ENCODE measurements around the gene IGFLR1. TPM values are rescaled to one million over a fixed set of nuclear protein-coding genes. Genes with fewer than 3 reads are reported as not detected.

The IGFLR1 gene
- total and polyA plus RNA-seq, 12 donors: 4.9 to 35.3 (median 14.7) TPM

- Histone ChIP-seq H3K36me3 (replicated peaks in 1 of 2) (no peaks in the 10 kb centered on the region), H3K4me1 (replicated peaks in 1 of 2) (no peaks in the 10 kb centered on the region), H3K9me3 (replicated peaks in 1 of 3) (no peaks in the 10 kb centered on the region), H3K4me3 (no peak overlapping the region), H3K27me3 (no peaks in the 10 kb centered on the region), H3K27ac (no peak overlapping the region)
- intact Hi-C loops (cut with DNase I): no loop called here
- 78 to 88% (median 83%) methylated on average over 6 to 19 of the region's 19 CpGs for WGBS, 4 donors
- TF ChIP-seq CTCF (IDR thresholded peaks at IDR 0.05): no peak
- TF ChIP-seq POLR2A (IDR thresholded peaks at IDR 0.05): no peak
- DNase-seq: no peak
Measured at GRCh38 chr19:35789978-35790944, 48.0 kb upstream of the IGFLR1 start.

- H3K4me1 ChIP-seq (replicated peaks in 1 of 2): no peaks in the 10 kb centered on the region
- H3K36me3 ChIP-seq (replicated peaks in 1 of 2): no peaks in the 10 kb centered on the region
- WGBS, 4 donors: 83 to 90% (median 89%) methylated on average over 8 to 11 of the region's 11 CpGs
- H3K27me3 ChIP-seq: no peaks in the 10 kb centered on the region
- TF ChIP-seq CTCF (IDR thresholded peaks at IDR 0.05): no peak
- no peak for TF ChIP-seq POLR2A (IDR thresholded peaks at IDR 0.05)
- intact Hi-C loops (cut with DNase I): no loop called here
- no peak for DNase-seq
- H3K9me3 ChIP-seq (replicated peaks in 1 of 3): no peaks in the 10 kb centered on the region
- no peak overlapping the region for H3K27ac ChIP-seq
- H3K4me3 ChIP-seq: no peak overlapping the region
Measured at GRCh38 chr19:35789195-35789977, 47.1 kb upstream of the IGFLR1 start.

- Histone ChIP-seq H3K27me3 (no peaks in the 10 kb centered on the region), H3K27ac (no peak overlapping the region), H3K4me3 (no peak overlapping the region), H3K9me3 (replicated peaks in 1 of 3) (no peaks in the 10 kb centered on the region), H3K36me3 (replicated peaks in 1 of 2) (no peaks in the 10 kb centered on the region), H3K4me1 (replicated peaks in 1 of 2) (no peaks in the 10 kb centered on the region)
- 80 to 85% (median 83%) methylated on average over 6 to 12 of the region's 12 CpGs for WGBS, 4 donors
- DNase-seq: no peak
- no peak for TF ChIP-seq CTCF (IDR thresholded peaks at IDR 0.05)
- no peak for TF ChIP-seq POLR2A (IDR thresholded peaks at IDR 0.05)
- intact Hi-C loops (cut with DNase I): no loop called here
Measured at GRCh38 chr19:35788205-35788960, 46.1 kb upstream of the IGFLR1 start.

Data from adrenal gland (tissue), 12 donors.